Parathyroid adenoma (tissue), 2 donors: Measurements from ENCODE around the gene RPS10.

Experiments used
- H2AFZ ChIP-seq: fragments of 300-600 bp; sonication (generic); one replicate; pipeline ENCODE4 v1.7.0; 2017; ENCODE audit warnings: antibody characterized with exemption, mild to moderate bottlenecking
- H3K27ac ChIP-seq: fragments of 300-600 bp; sonication (generic); one replicate; pipeline ENCODE4 v1.7.0; 2017
- H3K27me3 ChIP-seq: fragments of 300-600 bp; sonication (generic); one replicate; pipeline ENCODE4 v1.7.0; 2017; ENCODE audit warnings: low read length; ENCODE audit not compliant: control insufficient read depth, insufficient read depth
- H3K36me3 ChIP-seq: fragments of 300-600 bp; sonication (generic); one replicate; pipeline ENCODE4 v1.7.0; 2017; ENCODE audit warnings: low read length; ENCODE audit not compliant: control insufficient read depth, insufficient read depth
- H3K4me1 ChIP-seq: fragments of 300-600 bp; sonication (generic); one replicate; pipeline ENCODE4 v1.7.0; 2017; ENCODE audit warnings: control low read depth
- H3K4me2 ChIP-seq: fragments of 300-600 bp; sonication (generic); one replicate; pipeline ENCODE4 v1.7.0; 2017; ENCODE audit warnings: low read length
- H3K4me3 ChIP-seq: fragments of 300-600 bp; sonication (generic); one replicate; pipeline ENCODE4 v1.7.0; 2017; ENCODE audit warnings: low read depth, low read length
- H3K79me2 ChIP-seq: fragments of 300-600 bp; sonication (generic); one replicate; pipeline ENCODE4 v1.7.0; 2017; ENCODE audit warnings: control low read depth
- H3K9ac ChIP-seq: fragments of 300-600 bp; sonication (generic); one replicate; pipeline ENCODE4 v1.7.0; 2017; ENCODE audit warnings: mild to moderate bottlenecking
- H3K9me3 ChIP-seq: fragments of 300-600 bp; sonication (generic); one replicate; pipeline ENCODE4 v1.7.0; 2017; ENCODE audit warnings: low read length; ENCODE audit not compliant: control insufficient read depth
- CTCF ChIP-seq: fragments of 300-600 bp; sonication (generic); IDR thresholded peaks from one replicate; pipeline ENCODE4 v1.7.0; 2017; ENCODE audit warnings: antibody characterized with exemption, mild to moderate bottlenecking
- donor health status: primary hyperparathyroidism.

RPS10 gene

GRCh38 chr6:34472425-34472824, 46.6 kb upstream of the RPS10 start:
- H3K27me3 ChIP-seq = no peaks in the 10 kb centered on the region
- H3K36me3 ChIP-seq = no peaks in the 10 kb centered on the region
- no peaks in the 10 kb centered on the region for H3K4me1 ChIP-seq
- H3K27ac ChIP-seq = no peak overlapping the region
- H3K79me2 ChIP-seq = no peaks in the 10 kb centered on the region
- no peak overlapping the region for H2AFZ ChIP-seq
- no peak overlapping the region for H3K9ac ChIP-seq
- H3K9me3 ChIP-seq = no peaks in the 10 kb centered on the region
- no peak overlapping the region for H3K4me3 ChIP-seq
- TF ChIP-seq CTCF = no peak
- H3K4me2 ChIP-seq = no peak overlapping the region

GRCh38 chr6:34469499-34469898, 43.6 kb upstream of the RPS10 start:
- Histone ChIP-seq H3K79me2 (no peaks in the 10 kb centered on the region), H3K4me2 (no peak overlapping the region), H2AFZ (no peak overlapping the region), H3K9me3 (no peaks in the 10 kb centered on the region), H3K27ac (no peak overlapping the region), H3K27me3 (no peaks in the 10 kb centered on the region), H3K36me3 (no peaks in the 10 kb centered on the region), H3K4me1 (no peaks in the 10 kb centered on the region), H3K4me3 (no peak overlapping the region), H3K9ac (no peak overlapping the region)
- TF ChIP-seq CTCF = no peak

GRCh38 chr6:34468378-34468892, 42.6 kb upstream of the RPS10 start:
- no peaks in the 10 kb centered on the region for H3K4me1 ChIP-seq
- no peak for TF ChIP-seq CTCF
- H3K79me2 ChIP-seq = no peaks in the 10 kb centered on the region
- no peaks in the 10 kb centered on the region for H3K36me3 ChIP-seq
- no peak overlapping the region for H3K27ac ChIP-seq
- no peak overlapping the region for H2AFZ ChIP-seq
- no peaks in the 10 kb centered on the region for H3K27me3 ChIP-seq
- H3K9ac ChIP-seq = no peak overlapping the region
- H3K4me2 ChIP-seq = no peak overlapping the region
- no peaks in the 10 kb centered on the region for H3K9me3 ChIP-seq
- no peak overlapping the region for H3K4me3 ChIP-seq

GRCh38 chr6:34466242-34467185, 40.6 kb upstream of the RPS10 start:
- Histone ChIP-seq H2AFZ (peak overlapping the region; percentile 93), H3K4me2 (peak overlapping the region; percentile 83), H3K27ac (no peak overlapping the region), H3K27me3 (no peaks in the 10 kb centered on the region), H3K4me3 (peak overlapping the region; percentile 49), H3K4me1 (no peaks in the 10 kb centered on the region), H3K9ac (no peak overlapping the region), H3K36me3 (no peaks in the 10 kb centered on the region), H3K79me2 (no peaks in the 10 kb centered on the region), H3K9me3 (no peaks in the 10 kb centered on the region)
- TF ChIP-seq CTCF = no peak
